Epithelial cell of umbilical artery (primary cell): ENCODE results near the gene MYH7. TPM values are rescaled to one million over a fixed set of nuclear protein-coding genes. Genes with fewer than 3 reads are reported as not detected.

Experiments used
- total RNA-seq: library from RNA; depleted of rRNA; stranded (reverse); fragments of >200 nt; gene quantifications from 2 replicates; pipeline ENCODE4 v1.2.3, GENCODE V29; 2014

MYH7 gene
- total RNA-seq, result not detected in 2 replicates

DNA sequence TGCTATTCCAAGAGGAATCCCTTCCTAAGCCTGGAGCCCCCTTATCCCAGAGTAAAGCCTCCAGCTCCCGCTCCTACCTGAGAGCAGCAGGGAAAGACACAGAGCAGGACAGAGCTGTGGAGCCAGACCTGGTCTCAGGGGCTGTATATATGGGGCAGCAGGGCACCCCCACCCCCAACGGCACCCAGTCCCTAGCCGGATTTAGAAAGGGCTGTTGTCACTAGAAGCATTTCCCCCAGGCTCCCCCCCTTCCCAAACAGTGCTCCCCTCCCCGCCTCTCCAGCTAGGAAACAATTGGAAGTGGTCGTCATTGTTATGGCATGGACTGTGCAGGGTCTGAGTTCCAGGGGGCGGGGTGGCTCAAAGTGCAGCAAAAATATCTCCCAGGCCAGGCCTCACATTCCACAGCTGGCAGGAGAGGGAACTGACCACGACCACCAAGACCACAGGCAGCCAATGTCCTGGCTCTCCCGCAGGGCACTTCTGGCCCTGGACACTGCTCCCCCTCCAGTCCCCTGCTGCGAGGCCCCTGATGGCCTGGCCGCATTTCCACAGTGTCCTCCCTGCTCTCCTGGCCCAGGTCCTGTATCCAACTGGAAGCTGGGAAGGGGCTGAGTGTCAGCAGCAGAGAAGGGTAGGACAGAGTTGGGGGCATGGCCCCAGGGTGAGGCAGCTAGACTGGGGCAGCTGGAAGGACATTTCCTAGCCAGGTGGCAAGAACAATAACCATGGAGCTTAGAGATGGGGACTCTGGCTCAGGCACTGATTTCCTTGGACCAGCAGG, at the start of gene MYH7:
Gene MYH7, minus strand, starts transcription at position 118 of the 784 bp plus-strand sequence. CDS start 1,928 bp downstream, outside the sequence.

DNA sequence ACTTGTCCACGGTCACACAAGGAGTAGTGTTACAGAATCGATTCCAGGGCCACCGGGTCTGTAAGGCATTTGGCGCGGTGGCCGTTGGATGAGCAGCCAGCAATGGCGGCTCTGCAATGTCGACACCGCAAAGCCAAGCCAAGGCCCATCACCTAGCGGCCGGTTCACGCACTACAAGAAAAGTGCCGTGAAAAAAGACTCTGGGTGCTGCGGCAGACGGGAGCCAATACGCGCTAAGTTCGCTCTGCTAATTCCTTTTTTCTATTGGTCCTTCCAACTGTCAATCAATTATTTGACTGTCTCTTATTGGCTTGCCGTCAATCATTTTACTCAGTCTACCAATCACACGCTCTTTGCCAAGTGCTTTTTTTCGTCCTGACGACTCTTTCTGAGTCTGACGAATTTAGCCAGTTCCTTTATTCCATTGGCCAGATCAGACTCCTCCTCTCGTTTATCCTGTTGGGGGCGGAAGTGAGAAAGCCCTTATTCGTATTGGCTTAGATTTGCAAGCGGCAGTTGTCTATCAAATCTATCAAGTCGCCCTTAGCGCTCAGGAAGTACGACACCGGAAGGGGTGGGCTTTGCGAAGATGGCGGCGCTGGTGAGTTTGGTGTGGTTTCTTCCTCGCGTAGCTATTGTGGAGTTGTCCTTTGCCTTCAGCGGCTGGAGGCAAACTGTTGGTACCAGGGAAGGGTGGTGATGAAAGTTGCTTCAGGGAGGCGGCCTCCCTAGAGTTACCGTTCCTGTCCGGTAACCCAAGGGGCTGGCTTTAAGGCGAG, 33.9 kb upstream of the MYH7 start, which contains the start of gene NGDN:
Gene NGDN, plus strand, starts transcription at position 577 of the 779 bp plus-strand sequence. Its CDS starts 13 bp downstream, at position 590.

DNA sequence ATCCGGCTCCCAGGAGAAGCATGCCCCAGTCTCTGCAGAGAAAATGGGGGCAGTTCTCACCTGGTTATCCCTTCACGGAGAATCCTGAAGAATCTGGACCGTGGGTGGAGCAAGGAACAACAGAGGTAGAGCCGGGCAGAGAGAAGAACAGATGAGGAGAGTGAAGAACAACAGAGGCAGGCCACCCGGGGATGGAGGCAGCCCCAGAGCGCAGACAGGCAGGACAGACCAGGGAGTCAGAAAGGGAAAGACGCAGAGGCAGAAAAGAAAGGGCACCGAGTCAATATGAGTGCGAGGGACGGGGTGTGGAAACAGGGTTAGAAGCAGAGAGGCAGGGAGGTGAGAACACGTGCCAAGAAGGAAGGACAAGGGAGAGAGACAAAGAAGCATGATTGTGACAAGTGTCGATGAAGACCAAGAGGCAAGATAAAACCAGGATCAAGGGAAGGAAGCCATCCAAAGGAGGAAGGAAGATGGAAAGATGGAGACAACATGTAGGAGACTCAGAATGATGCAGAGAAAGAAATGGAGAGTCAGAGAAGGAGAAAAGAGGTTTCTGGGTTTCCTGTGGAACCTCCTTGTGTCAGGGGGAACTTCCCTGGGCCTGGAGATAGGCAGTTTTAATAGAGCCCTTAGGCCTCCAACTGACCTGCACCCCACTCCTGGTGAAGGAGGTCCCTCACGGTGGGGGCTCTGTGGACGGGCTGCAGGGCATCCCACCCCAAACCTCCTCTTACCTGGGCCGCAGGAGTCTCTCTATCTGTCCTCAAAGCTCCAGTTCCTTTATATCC, 27.7 kb downstream of the MYH7 start, which contains the start of gene MYH6:
Gene MYH6, minus strand, starts transcription at position 758 of the 791 bp plus-strand sequence. CDS start 1,050 bp downstream, outside the sequence.

DNA sequence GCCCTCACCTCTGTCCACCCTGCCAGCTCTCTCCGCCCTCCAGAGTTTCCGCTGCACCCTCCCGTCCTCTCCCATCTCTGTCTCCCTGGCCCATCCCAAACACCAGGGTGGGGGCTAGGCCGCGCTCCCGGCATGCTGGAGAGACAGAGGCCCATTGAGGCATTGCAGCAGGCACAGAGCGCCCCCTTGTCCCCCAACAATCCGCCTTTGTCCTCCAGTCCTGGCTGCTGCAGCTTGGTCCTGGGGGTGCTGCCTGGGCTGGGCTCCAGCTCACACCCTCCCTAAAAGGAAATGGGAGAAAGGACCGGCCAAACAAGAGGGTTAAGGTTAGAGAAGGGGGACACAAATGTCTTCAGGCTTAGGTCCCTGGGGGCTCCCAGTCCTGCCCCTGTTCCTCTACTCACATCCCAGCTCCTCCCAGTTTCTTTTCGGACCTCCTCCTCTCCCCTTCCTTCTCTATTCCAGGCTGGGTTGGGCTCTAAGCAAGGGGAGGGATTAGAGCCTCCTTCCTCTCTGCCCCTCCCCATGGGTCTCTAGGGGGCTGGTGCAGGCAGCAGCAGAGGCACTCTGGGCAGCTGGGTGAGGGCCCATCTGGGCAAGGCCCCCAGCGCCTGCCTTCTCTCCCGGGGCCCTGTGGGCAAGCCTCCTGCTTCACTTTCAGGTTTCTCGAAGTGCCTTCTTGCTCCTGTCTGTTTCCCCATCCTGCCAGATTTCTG, 58.8 kb downstream of the MYH7 start, which contains the start of gene CMTM5:
Gene CMTM5, plus strand, starts transcription at position 565 of the 716 bp plus-strand sequence. CDS start 206 bp downstream, outside the sequence.

DNA sequence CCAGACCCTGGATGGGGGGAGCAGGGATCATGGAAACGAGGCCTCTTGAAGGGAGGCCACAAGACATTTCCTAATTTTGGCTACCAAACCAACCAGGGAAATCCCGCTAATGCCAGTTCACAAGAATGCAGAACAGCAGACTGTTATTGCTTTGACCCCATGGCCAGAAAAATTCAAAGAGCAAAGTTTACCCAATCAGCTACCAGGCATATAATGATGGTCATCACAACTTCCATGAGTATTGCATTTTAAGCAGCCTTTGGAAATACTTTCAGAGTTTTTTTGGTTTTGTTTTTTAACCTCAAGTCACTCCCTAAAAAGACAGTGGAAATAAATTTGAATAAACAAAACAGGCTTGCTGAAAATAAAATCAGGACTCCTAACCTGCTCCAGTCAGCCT, 63.0 kb downstream of the MYH7 start, which contains the start of gene IL25:
Gene IL25, plus strand, starts transcription at position 301 of the 400 bp plus-strand sequence.

DNA sequence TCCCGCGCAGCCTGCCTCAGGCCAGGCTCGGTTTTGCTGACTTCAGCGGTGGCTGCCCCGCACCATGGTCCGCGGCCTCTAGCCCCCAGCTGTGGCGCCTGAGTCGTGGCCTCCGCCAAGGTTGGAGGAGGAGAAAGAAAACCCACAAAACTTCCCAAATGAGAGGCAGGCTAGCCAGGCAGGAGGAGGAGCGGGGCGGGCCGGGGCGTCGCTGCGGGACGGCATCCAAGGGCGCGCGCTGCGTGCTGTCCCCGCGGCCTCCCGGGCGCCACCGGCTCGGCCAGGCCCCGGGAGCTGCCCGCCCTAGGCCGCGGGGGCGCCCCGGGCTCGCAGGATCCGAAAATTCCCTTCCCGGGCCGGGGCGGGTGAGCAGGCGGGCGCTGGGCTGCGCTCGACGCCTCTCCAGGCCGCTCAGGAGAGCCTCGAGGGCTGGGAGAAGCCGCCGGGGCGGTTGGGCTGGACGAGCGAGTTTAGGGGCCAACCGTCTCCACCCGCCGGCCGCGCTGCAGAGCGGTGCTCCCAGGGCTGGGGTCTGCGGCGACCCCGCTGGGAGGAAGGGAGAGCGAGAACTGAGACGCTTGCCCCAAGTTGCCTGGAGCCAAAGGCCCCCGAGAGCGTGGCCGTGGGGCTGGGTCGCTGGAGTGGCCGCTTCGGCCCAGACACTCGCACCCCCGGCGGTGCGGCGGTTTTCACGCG, 70.3 kb downstream of the MYH7 start, which contains the start of gene EFS:
Gene EFS, minus strand, starts transcription at position 137 of the 696 bp plus-strand sequence. CDS start 147 bp downstream, outside the sequence.

Other genes starting within 250 kb of the MYH7 start
- gene RNF212B, start 197.7 kb downstream of the MYH7 start, total RNA-seq, result not detected in 2 replicates
- 2.9 and 4.3 TPM in 2 replicates for gene HOMEZ, start 149.5 kb downstream of the MYH7 start, total RNA-seq
- gene PPP1R3E, start 132.8 kb downstream of the MYH7 start, total RNA-seq, result 0.76 and 0.97 TPM in 2 replicates
- gene BCL2L2, start 128.8 kb downstream of the MYH7 start, total RNA-seq, result 13.4 and 16.9 TPM in 2 replicates
- 89.3 and 89.7 TPM in 2 replicates for gene PABPN1, start 114.2 kb downstream of the MYH7 start, total RNA-seq
- gene SLC22A17, start 82.8 kb downstream of the MYH7 start, total RNA-seq, result 1.6 and 2.6 TPM in 2 replicates
- gene EFS, start 70.5 kb downstream of the MYH7 start, total RNA-seq, result not detected in 2 replicates
- not detected in 2 replicates for gene IL25, start 62.9 kb downstream of the MYH7 start, total RNA-seq
- gene CMTM5, start 58.6 kb downstream of the MYH7 start, total RNA-seq, result not detected in 2 replicates
- gene MYH6, start 27.4 kb downstream of the MYH7 start, total RNA-seq, result not detected in 2 replicates
- 58.5 and 77.8 TPM in 2 replicates for gene NGDN, start 34.0 kb upstream of the MYH7 start, total RNA-seq
- under 0.01 and 0.46 TPM in 2 replicates for gene ZFHX2, start 116.1 kb upstream of the MYH7 start, total RNA-seq
- gene THTPA, start 120.6 kb upstream of the MYH7 start, total RNA-seq, result 10.0 and 10.4 TPM in 2 replicates
- gene AP1G2, start 132.1 kb upstream of the MYH7 start, total RNA-seq, result 7.1 and 14.1 TPM in 2 replicates
- not detected in 2 replicates for gene JPH4, start 143.1 kb upstream of the MYH7 start, total RNA-seq
- not detected in 2 replicates for gene DHRS2, start 200.7 kb upstream of the MYH7 start, total RNA-seq